Stomach (tissue), 4 donors: ENCODE results near the gene PIKFYVE.

Experiments
- CTCF ChIP-seq, 7 experiments: fragments of 450-650 bp in 4 of 7; fragments of 200-600 bp in 3 of 7; sonication (generic) in 3 of 7; IDR thresholded peaks; one replicate each; pipeline ENCODE4 v1.5.1; 2016 to 2019; ENCODE audit warnings: antibody characterized with exemption in 7 of 7, control low read depth in 2 of 7, mild to moderate bottlenecking in 1 of 7
- POLR2A ChIP-seq, 4 donors: fragments of 450-650 bp; IDR thresholded peaks; one replicate each; pipeline ENCODE4 v1.6.1; 2016; ENCODE audit warnings: antibody characterized with exemption in 4 of 4, control low read depth in 2 of 4, mild to moderate bottlenecking in 1 of 4, moderate library complexity in 1 of 4
- POLR2AphosphoS5 ChIP-seq, 3 donors: sonication (generic); formaldehyde crosslinking; IDR thresholded peaks; one replicate each; pipeline ENCODE4 v1.6.1; 2016; ENCODE audit warnings: antibody characterized with exemption in 3 of 3

GRCh38 chr2:208224802-208225201, 41.3 kb upstream of the PIKFYVE start:
- no peak for TF ChIP-seq CTCF (IDR thresholded peaks at IDR 0.05)
- no peak for TF ChIP-seq POLR2AphosphoS5 (IDR thresholded peaks at IDR 0.05)
- TF ChIP-seq POLR2A (IDR thresholded peaks at IDR 0.05): no peak
